Measurements from ENCODE around the gene RRP12.

DNA sequence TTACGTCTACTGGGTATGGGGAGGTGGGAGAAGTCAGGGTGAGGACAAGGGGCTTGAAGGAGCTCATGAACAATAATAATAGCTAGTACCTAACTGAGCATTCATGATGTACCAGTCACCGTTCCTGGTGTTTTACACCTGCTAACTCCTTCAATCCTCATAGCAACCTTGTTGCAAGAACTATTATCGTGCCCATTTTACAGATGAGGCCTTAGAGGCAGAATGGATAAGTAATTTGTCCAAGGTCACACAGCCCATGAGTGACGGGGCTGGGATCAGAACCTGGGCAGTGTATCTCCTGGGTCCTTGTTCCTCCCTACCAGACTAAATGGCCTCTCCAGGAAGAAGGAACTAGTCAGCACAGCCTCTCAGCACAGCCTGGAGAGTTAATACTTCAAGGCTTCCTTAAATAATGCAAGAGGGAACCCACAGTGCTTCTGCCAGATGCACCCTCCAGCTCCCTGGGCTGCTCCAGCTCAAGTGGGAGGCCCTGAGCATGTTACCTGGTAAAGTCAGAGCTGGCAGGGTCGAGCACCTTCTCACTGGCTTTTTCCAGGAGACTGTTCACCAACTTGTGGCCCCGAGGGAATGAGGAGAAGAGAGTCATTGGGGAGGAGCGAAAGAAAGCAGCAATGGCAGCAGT is 28.8 kb downstream of the RRP12 start:
- TF ChIP-seq, protein P1, sequence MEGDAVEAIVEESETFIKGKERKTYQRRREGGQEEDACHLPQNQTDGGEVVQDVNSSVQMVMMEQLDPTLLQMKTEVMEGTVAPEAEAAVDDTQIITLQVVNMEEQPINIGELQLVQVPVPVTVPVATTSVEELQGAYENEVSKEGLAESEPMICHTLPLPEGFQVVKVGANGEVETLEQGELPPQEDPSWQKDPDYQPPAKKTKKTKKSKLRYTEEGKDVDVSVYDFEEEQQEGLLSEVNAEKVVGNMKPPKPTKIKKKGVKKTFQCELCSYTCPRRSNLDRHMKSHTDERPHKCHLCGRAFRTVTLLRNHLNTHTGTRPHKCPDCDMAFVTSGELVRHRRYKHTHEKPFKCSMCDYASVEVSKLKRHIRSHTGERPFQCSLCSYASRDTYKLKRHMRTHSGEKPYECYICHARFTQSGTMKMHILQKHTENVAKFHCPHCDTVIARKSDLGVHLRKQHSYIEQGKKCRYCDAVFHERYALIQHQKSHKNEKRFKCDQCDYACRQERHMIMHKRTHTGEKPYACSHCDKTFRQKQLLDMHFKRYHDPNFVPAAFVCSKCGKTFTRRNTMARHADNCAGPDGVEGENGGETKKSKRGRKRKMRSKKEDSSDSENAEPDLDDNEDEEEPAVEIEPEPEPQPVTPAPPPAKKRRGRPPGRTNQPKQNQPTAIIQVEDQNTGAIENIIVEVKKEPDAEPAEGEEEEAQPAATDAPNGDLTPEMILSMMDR (IDR thresholded peaks at IDR 0.05; ENCODE audit: low read length) = no peak
- no peak for TF ChIP-seq EZH2 (IDR thresholded peaks at IDR 0.05; ENCODE audit: borderline replicate concordance, low read length)

Measured in OCI-LY1 (cell line).